ENCODE results near the gene ENPP1. TPM values are rescaled to one million over a fixed set of nuclear protein-coding genes. Genes with fewer than 3 reads are reported as not detected.

Gene ENPP1
- total RNA-seq, 1 donor: 16.3 TPM

- Histone ChIP-seq H3K27ac (ENCODE audit: low read depth, low read length) (no peak overlapping the region), H2AFZ (ENCODE audit: low read length) (no peak overlapping the region), H3K4me3 (ENCODE audit: insufficient read depth, low read length) (no peak overlapping the region), H3K36me3 (ENCODE audit: insufficient read depth, low read length) (no peaks in the 10 kb centered on the region), H3K27me3 (ENCODE audit: insufficient read depth, low read length) (no peaks in the 10 kb centered on the region), H4K20me1 (ENCODE audit: insufficient read depth, low read length) (no peaks in the 10 kb centered on the region), H3K79me2 (ENCODE audit: insufficient read depth, low read length) (peaks cover 26% of the 10 kb centered on the region), H3K9me3 (ENCODE audit: low read depth, low read length) (no peaks in the 10 kb centered on the region), H3K4me1 (ENCODE audit: insufficient read depth, low read length) (no peaks in the 10 kb centered on the region), H3K4me2 (ENCODE audit: insufficient read depth, low read length) (no peak overlapping the region)
- TF ChIP-seq CTCF (IDR thresholded peaks at IDR 0.05; ENCODE audit: extremely low read depth, low read depth, low read length): no peak
- DNase-seq (ENCODE audit: insufficient read length, low spot score, missing footprints): peak; percentile 29
Measured at GRCh38 chr6:131844243-131844841, 36.5 kb downstream of the ENPP1 start.

DNA sequence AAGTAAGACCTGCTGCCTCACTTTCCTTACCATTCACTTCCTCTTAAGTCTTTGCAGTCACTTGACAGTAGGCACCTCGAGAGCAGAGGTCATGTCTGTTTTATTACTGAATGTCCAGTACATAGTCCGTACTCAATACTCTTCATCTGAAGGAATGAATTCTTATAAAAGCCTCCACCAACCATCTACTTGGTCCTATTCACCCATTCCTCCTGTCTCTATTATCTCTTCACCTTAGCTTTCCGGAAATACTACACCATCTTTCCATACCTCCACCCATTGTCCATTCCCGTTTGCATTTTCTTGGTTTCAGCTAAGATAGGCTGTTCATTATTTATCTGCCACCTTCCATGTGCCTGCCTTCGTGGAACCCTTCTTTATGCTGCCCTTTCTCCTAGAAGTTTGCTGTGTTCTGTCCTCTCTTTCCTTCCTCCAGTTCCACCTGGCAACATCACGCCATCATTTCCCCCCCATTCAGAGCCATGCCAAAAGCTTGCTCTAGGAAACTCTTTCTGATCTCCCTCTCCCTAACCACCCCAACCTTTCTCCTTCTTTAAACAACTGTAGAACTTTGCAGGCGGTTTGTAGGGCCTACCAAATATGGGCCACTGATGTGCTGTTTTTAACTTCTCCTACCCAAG lies 38.3 kb downstream of the ENPP1 start:
- no peaks in the 10 kb centered on the region for H3K27me3 ChIP-seq (ENCODE audit: insufficient read depth, low read length)
- no peak overlapping the region for H2AFZ ChIP-seq (ENCODE audit: low read length)
- no peak for DNase-seq (ENCODE audit: insufficient read length, low spot score, missing footprints)
- no peak overlapping the region for H3K4me3 ChIP-seq (ENCODE audit: insufficient read depth, low read length)
- no peak overlapping the region for H3K27ac ChIP-seq (ENCODE audit: low read depth, low read length)
- H3K9me3 ChIP-seq (ENCODE audit: low read depth, low read length): no peaks in the 10 kb centered on the region
- no peak for TF ChIP-seq CTCF (IDR thresholded peaks at IDR 0.05; ENCODE audit: extremely low read depth, low read depth, low read length)
- no peaks in the 10 kb centered on the region for H4K20me1 ChIP-seq (ENCODE audit: insufficient read depth, low read length)
- no peaks in the 10 kb centered on the region for H3K4me1 ChIP-seq (ENCODE audit: insufficient read depth, low read length)
- peaks cover 20% of the 10 kb centered on the region for H3K79me2 ChIP-seq (ENCODE audit: insufficient read depth, low read length)
- H3K36me3 ChIP-seq (ENCODE audit: insufficient read depth, low read length): peaks cover 13% of the 10 kb centered on the region
- H3K4me2 ChIP-seq (ENCODE audit: insufficient read depth, low read length): no peak overlapping the region

DNA sequence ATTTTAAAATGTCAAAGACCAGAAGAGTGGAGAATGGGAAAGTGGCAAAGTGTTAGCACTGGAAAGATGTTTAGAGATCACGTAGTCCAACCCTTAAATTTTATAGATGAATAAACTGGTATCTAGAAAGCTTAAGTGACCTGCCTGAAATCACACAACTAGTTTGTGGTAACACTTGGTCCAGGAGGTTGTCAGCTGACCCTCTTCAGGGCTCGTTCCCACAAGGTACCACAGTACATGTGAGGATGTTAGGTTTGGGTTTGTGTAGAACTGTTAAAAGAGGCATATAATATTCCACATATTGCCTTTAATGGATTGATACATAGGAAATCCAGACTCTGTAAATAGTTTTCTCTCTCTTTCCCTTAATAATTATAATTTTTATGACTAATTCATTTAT lies 39.1 kb downstream of the ENPP1 start:
- Histone ChIP-seq H3K9me3 (ENCODE audit: low read depth, low read length) (no peaks in the 10 kb centered on the region), H3K79me2 (ENCODE audit: insufficient read depth, low read length) (peaks cover 15% of the 10 kb centered on the region), H3K27me3 (ENCODE audit: insufficient read depth, low read length) (no peaks in the 10 kb centered on the region), H3K4me3 (ENCODE audit: insufficient read depth, low read length) (no peak overlapping the region), H4K20me1 (ENCODE audit: insufficient read depth, low read length) (no peaks in the 10 kb centered on the region), H2AFZ (ENCODE audit: low read length) (no peak overlapping the region), H3K27ac (ENCODE audit: low read depth, low read length) (no peak overlapping the region), H3K4me2 (ENCODE audit: insufficient read depth, low read length) (no peak overlapping the region), H3K4me1 (ENCODE audit: insufficient read depth, low read length) (no peaks in the 10 kb centered on the region), H3K36me3 (ENCODE audit: insufficient read depth, low read length) (peaks cover 18% of the 10 kb centered on the region)
- TF ChIP-seq CTCF (IDR thresholded peaks at IDR 0.05; ENCODE audit: extremely low read depth, low read depth, low read length): no peak
- no peak for DNase-seq (ENCODE audit: insufficient read length, low spot score, missing footprints)

- peaks cover 18% of the 10 kb centered on the region for H3K36me3 ChIP-seq (ENCODE audit: insufficient read depth, low read length)
- peaks cover 2% of the 10 kb centered on the region for H3K4me1 ChIP-seq (ENCODE audit: insufficient read depth, low read length)
- no peak for TF ChIP-seq CTCF (IDR thresholded peaks at IDR 0.05; ENCODE audit: extremely low read depth, low read depth, low read length)
- H3K9me3 ChIP-seq (ENCODE audit: low read depth, low read length): no peaks in the 10 kb centered on the region
- no peak overlapping the region for H3K4me2 ChIP-seq (ENCODE audit: insufficient read depth, low read length)
- H3K27me3 ChIP-seq (ENCODE audit: insufficient read depth, low read length): no peaks in the 10 kb centered on the region
- no peak for DNase-seq (ENCODE audit: insufficient read length, low spot score, missing footprints)
- H3K27ac ChIP-seq (ENCODE audit: low read depth, low read length): no peak overlapping the region
- H4K20me1 ChIP-seq (ENCODE audit: insufficient read depth, low read length): no peaks in the 10 kb centered on the region
- H3K79me2 ChIP-seq (ENCODE audit: insufficient read depth, low read length): peaks cover 5% of the 10 kb centered on the region
- H3K4me3 ChIP-seq (ENCODE audit: insufficient read depth, low read length): no peak overlapping the region
- H2AFZ ChIP-seq (ENCODE audit: low read length): no peak overlapping the region
Measured at GRCh38 chr6:131849799-131850198, 42.0 kb downstream of the ENPP1 start.
